Raji (cell line): Measurements from ENCODE around the gene CYP24A1.

ENCODE experiments used
- POLR2A ChIP-seq: IDR thresholded peaks from 2 replicates; pipeline ENCODE4 v1.6.1; 2011; ENCODE audit warnings: low read depth, low read length, control low read depth; ENCODE audit not compliant: insufficient read depth

Gene CYP24A1

DNA sequence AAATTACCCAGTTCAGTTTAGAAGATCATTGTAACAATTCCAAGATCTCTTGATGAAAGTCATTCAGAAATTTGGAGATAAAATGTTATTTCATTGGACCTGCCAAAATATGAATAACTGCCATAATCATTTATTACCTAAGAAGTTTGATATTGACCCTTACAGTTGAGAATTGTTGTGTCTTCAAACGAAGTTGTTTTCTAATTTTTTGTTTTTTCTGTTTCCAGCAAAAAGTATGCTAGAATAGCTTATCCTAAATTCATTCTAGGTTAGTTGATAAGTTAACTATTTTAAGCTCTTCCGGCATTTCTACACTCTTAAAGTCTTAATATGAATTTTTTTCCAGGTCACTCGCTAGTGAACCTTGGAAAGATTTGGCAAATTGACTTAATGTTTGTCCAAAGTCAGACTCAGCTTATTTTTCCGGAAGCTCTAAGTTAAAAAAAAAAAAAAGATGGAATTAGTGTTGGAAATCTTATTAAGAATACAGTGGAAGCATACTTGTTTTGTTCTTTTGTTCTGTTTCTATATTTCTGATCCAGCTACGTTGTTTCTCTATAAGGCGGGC lies 28.9 kb downstream of the CYP24A1 start:
- no peak for TF ChIP-seq POLR2A

DNA sequence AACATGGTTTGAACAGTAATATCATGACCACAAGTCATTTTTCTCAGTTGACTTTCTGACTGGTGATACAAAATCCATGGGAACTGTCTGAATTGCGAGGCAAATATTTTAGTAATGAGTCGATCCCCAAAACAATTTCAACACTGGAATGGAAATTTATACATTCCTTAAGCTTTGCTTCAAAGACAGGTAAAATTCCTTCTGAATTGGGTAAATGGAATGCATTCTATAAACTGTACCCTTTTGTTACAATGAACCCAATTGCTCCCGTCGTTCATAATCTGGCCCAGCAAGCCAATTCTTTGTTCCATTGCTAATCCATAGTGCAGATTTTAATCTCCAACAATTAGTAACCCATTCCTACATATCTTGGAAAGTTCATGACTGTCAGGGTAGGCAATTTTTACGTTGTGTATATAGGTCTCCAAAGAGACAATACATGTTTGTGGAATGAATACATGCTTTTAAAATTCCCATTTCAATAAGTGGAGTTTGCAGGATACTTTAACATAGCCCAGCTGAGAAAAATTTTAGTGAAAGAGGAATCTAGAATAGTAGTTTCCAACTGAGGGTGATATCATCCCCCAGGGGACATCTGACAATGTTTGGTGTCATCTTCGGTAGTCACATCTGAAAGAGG lies 32.7 kb downstream of the CYP24A1 start:
- TF ChIP-seq POLR2A = no peak

DNA sequence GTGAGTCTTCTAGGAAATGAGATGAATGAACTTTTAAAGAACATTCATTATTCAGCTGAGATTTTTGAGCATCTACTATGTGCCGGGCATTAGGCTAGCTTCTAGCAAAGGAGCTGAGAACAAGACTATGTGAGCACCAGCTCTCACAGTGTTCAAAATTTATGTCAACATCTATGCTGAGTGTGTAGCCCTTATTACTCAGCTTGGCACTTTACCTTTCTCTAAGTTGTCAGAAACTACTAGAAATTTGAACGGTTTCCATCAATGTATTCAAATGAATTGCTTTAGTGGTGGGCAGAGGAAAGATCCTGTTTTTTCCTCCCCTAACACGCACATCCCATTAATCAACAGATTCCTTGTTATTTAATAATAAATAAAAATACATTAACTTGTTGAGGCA lies 33.3 kb downstream of the CYP24A1 start:
- TF ChIP-seq POLR2A = no peak

DNA sequence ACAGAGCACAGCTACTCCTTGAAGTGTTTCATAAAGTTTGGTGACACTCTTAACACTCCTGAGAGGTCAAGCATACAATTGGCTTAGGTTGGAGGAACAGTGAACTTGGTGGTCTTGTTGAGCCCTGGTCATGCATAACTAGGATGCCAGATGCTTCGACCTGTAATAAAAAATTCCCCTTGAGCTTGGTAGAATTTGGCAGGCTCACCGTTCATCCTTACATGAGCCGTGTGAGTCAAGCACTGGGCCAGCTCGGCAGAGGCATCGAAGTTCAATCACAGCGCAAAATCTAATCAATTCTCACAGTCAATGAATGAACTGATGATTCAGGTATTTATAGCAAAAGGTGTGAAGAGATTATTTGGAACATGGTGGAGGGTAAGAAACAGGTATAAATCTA lies 33.7 kb downstream of the CYP24A1 start:
- no peak for TF ChIP-seq POLR2A

DNA sequence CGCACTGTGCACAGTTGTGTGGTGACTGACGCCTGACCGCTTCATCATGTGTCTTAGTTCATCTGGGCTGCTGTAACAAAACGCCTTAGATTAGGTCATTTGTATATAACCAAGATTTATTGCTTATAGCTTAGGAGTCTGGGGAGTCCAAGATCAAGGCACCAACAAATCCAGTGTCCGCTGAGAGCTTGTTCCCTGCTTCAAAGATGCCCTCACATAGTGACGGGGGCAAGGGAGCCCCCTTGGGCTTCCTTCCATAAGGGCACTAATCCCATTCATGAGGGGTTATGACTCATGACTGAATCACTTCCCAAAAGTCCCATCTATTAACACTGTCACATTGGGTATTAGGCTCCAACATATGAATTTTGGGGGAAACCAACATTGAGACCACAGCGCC lies 34.6 kb downstream of the CYP24A1 start:
- no peak for TF ChIP-seq POLR2A

DNA sequence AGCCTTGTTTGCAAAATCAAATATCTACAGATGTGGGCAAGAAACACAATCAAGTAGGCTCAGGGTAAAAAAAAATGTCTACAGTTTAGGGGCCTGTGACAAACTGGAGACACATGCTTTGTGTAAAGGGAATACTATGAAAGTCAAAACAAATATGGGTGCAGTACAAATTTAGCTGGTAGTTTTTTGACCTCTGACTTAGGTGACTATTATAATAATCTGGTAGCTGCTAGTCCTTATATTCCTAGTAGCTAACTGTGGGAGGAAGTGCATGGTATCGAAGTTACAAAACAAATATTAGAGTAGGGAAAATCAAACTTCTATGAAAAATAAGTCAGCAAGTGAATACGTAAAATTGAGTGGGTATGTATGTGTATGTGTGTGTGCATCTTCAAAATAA lies 35.4 kb downstream of the CYP24A1 start:
- TF ChIP-seq POLR2A = no peak

DNA sequence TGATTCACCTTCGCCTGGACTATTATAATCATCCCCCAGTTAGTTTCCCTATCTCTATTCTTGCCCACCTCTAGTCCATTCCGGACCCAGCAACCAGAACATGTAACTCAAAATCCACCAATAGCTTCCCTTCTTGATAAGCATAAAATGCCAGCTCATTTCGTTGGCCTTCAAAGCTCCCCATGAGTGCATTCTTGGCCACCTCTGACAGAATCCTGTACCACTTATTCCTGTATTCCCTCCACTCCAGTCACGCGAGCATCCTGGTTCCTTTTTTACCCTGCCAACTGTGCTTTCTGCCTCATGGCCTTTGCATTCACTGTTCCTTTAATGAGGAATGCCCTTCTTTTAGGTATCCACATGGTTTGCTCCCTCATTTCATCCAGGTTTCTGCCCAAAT lies 36.7 kb downstream of the CYP24A1 start:
- no peak for TF ChIP-seq POLR2A

DNA sequence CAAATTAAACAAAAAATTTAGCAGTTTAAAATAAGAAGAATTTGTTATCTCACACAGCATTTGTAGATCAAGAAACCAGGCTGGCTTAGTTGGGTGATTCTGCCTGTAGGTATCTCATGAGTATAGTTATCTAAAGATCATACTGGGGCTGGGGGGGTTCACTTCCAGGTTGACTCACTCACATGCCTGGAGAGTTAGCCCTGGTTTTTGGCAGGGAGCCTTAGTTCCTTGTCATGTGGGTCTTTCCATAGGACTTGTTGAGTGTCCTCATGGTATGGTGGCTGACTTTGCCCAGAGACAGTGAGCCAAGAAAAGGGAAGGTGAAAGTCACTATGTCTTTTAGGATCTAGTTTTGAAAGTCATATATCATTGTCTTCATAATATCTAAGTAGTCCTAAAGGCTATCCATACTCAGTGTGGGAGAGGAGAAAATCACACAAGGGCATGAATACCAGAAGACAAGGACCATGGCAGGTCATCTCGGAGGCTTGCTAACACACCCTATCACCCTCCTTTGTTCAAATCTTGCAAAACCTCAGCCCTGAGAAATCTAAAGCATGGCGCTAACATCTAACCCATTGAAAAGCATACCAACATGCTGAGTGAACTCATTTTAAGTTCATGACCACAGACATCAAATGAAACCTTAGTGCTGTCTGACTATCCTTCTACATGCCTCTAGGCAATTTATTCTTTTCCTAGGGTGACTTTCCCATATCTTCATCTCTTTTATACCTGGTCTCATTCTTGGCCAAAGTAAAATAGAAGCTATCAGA lies 39.2 kb downstream of the CYP24A1 start:
- no peak for TF ChIP-seq POLR2A

DNA sequence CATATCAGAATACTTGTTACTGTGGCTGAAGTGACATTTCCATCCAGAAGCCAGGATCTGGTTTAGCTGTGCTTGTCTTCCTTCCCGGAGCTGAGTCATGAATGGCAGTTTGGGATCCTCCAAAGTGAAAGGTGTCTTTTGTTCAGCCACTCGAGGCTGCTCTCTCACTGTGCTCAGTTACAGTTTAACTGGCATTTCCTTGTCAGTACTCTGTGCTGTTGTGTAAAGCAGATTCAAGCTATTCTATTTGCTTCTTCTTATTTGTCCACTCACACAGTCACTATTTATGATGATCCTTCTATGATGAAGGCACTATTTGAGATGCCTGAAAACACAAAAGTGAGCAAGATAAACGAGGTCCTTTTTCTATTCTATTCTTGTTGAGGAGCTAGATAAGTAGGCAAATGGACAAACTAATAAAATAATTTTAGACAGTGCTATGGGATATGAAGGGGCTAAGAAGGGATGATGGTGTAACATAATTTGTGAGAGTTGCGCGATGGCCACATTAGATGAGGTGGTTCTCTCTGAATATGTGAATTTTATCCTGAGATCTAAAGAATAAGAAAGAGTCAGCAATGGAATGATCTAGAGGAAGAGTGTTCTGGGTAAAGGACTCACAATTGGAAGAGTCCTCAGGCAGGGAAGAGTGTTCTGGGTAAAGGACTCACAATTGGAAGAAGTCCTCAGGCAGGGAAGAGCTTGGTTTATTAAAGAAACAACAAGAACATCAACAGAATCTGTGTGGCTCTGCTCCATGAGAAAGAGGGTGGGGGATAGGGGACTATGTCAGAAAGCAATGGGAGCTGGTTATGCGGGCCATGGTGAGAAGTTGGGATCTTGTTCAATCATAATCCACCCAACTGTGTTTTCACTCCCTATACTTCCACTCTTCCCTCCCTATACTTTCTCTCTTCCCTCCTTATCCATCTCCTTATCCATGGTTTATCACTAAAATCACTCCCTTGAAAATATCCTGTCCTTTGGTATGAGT lies 40.1 kb downstream of the CYP24A1 start:
- TF ChIP-seq POLR2A = no peak

DNA sequence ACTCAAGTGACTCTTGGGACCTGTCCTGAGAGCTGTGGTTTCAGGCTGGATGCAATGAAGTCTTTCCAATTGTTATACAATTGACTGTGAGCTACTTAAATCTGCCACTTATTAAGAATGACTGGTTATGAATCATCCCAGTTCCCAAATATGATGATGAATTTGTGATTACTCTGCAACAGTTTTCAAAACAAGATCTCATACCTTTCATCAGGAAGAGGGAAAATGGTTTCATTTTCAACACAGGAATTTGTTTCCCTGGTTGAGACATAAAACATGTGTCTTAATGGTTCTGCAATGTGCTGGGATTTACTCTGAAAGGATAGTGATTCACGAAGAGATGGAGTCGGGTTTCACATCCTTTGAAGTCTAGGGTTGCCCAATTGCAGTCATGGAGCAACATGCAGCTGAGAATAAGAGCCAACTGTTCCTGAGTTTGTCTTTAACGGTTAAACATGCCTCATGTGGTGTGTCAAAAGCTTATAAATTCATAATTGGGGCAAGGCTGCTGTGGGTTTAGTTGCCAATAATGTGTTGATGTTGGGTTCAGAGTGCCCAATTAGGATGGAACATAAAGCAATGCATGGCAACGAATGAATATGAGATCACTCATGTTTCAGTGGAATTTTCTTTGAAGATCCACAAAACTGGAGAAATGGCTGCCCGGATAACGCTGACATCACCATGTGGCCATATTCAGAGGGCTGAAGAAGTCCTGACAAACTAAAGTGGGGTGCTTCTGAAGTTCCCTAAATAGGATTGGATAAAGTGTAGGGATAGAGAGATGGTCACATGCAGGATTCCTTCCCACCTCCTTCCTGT lies 41.0 kb downstream of the CYP24A1 start:
- TF ChIP-seq POLR2A = no peak

DNA sequence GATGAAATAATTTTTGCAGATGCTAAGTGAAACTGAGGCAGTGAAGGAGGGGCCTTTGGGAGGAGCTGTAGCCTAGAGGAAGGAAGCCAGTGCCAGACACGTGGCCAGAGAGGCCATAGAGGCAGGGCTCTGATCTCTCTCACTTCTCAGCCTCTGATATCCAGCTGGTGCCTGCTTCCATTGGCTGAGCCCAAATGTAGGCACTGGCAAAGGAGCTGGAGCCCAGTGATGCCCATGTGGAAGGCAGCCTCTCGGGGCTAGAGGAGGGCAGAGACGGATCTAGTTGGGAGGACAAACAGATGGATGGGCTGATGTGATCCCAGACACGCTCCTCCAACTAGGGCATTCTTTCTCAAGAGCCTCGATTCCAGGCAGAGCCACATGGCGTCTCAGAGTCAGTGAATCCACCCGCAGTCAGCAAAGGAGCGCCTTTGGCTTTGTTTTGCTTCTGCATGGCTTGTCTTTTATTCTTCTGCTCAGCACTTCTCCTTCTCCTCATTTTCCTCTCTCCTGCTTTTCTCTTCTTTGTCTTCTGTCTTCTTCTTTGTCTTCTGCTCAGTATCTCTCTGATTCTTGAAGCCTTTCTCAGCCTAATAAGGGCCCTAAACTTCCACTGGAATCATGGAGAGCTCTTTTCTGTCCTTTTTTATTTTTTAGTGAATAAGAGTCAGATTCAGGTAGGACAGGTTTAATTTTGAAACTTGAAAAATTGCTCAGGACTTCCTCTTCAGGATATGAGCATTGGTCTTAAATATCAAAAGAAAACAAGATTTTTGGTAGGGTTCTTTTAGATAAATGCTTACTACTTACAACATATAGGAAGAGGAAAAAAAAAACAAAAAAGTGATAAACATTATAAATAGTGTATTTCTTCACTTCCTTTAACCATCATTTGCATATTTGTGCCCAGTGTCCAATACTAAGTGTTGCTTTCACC lies 41.8 kb downstream of the CYP24A1 start:
- TF ChIP-seq POLR2A = no peak

DNA sequence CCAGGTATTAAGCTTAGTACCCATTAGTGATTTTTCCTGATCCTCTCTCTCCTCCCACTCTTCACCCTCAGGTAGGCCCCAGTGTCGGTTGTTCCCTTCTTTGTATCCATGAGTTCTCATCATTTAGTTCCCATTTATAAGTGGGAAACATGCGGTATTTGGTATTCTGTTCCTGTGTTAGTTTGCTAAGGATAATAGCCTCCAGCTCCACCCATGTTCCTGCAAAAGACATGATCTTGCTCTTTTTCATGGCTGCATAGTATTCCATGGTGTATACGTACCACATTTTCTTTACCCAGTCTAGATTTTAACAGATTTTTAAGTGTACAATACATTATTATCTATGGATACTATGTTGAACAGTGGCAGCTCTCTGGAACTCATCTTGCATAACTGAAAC lies 44.4 kb downstream of the CYP24A1 start:
- no peak for TF ChIP-seq POLR2A

DNA sequence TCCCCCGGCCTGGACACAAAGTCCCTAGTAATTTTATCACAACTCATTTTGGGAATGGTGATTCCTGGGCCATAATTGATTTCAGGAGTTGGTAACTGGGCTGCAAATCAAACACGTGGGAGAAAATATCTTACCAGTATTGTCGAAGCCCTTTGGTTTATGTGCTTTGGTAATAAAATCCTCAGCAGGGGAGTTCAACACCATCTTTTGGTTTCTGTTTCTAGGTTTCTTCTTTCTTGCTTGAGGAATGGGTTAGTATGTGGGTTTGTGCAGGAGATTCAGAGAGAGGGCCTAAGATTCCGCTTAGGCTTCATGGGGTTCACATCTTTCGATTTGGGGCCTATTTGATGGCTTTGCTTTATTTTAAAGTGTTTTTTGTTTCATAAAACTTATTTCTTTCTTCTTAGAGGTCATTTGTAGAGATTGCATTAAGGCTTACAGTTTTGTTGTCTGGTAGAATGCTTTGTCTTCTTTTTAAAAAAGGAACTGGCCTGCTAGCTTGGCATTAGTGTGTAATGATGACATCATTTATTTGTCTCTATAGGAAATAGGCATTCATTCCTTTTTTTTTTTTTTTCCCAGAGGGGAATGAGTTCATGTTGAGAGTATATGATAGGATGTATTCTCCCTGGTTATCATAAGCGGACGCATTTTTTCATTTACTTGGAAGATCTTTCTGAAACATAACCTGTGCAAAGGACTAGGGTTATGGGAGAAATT lies 45.8 kb downstream of the CYP24A1 start:
- no peak for TF ChIP-seq POLR2A
